HepG2 (cell line): ENCODE results near the gene RUSC1. TPM values are rescaled to one million over a fixed set of nuclear protein-coding genes. Genes with fewer than 3 reads are reported as not detected.
A peak's percentile ranks its signal among the peaks of the same experiment; 100 is the strongest.

ENCODE experiments used
- AFF4 ChIP-seq: sonication (generic); formaldehyde crosslinking; IDR thresholded peaks from 2 replicates; pipeline ENCODE4 v1.4.0; 2020; ENCODE audit warnings: missing genetic modification reagents
- CBX1 ChIP-seq: IDR thresholded peaks from one replicate; pipeline ENCODE4 v1.6.1; 2016; ENCODE audit warnings: antibody characterized with exemption, low read depth
- DRAP1 ChIP-seq: IDR thresholded peaks from 2 replicates; pipeline ENCODE4 v1.6.1; 2016; ENCODE audit warnings: missing genetic modification reagents, missing compliant biosample characterization
- HDAC2 ChIP-seq: sonication (generic); formaldehyde crosslinking; IDR thresholded peaks from 2 replicates; pipeline ENCODE4 v1.4.0; 2020; ENCODE audit warnings: missing genetic modification reagents
- LBX2 ChIP-seq: sonication (generic); formaldehyde crosslinking; IDR thresholded peaks from 2 replicates; pipeline ENCODE4 v1.5.0; 2020; ENCODE audit warnings: missing genetic modification reagents, mild to moderate bottlenecking, borderline replicate concordance
- LRRFIP1 ChIP-seq: sonication (generic); formaldehyde crosslinking; conservative IDR thresholded peaks from 2 replicates; pipeline ENCODE4 v1.4.0; 2020; ENCODE audit warnings: missing genetic modification reagents
- ONECUT2 ChIP-seq: sonication (generic); formaldehyde crosslinking; IDR thresholded peaks from 2 replicates; pipeline ENCODE4 v1.4.0; 2020; ENCODE audit warnings: missing genetic modification reagents
- SATB2 ChIP-seq: sonication (generic); formaldehyde crosslinking; IDR thresholded peaks from 2 replicates; pipeline ENCODE4 v1.5.0; 2020; ENCODE audit warnings: missing genetic modification reagents
- SOX6 ChIP-seq, 2 experiments: fragments of 450-650 bp in 1 of 2; sonication (generic) in 1 of 2; formaldehyde crosslinking in 1 of 2; IDR thresholded peaks; 2 replicates each; pipeline versions ENCODE4 v1.4.0 to v1.6.1; 2017 to 2020; ENCODE audit warnings: antibody characterized with exemption in 1 of 2, mild to moderate bottlenecking in 1 of 2, missing genetic modification reagents in 1 of 2
- SP2 ChIP-seq: sonication (generic); formaldehyde crosslinking; IDR thresholded peaks from 2 replicates; pipeline ENCODE4 v1.5.1; 2020; ENCODE audit warnings: mild to moderate bottlenecking, missing genetic modification reagents
- ZNF503 ChIP-seq: sonication (generic); formaldehyde crosslinking; IDR thresholded peaks from 2 replicates; pipeline ENCODE4 v1.4.0; 2020; ENCODE audit warnings: missing genetic modification reagents
- ZNF737 ChIP-seq: sonication (generic); formaldehyde crosslinking; IDR thresholded peaks from 2 replicates; pipeline ENCODE4 v1.5.0; 2020; ENCODE audit warnings: missing genetic modification reagents, mild to moderate bottlenecking, borderline replicate concordance
- ZNF761 ChIP-seq: sonication (generic); formaldehyde crosslinking; conservative IDR thresholded peaks from 2 replicates; pipeline ENCODE4 v1.4.0; 2020; ENCODE audit warnings: mild to moderate bottlenecking, missing genetic modification reagents
- ZNF780A ChIP-seq: sonication (generic); formaldehyde crosslinking; IDR thresholded peaks from 2 replicates; pipeline ENCODE4 v1.8.0; 2022; ENCODE audit warnings: mild to moderate bottlenecking, missing genetic modification reagents, moderate library complexity
- ZNF781 ChIP-seq: sonication (generic); formaldehyde crosslinking; IDR thresholded peaks from 2 replicates; pipeline ENCODE4 v1.5.1; 2020; ENCODE audit warnings: borderline replicate concordance, mild to moderate bottlenecking, missing genetic modification reagents; ENCODE audit errors: not compliant biosample characterization
- polyA plus RNA-seq, 8 experiments: library from polyadenylated mRNA; depleted of rRNA in 3 of 8; stranded (reverse) in 7 of 8; unstranded in 1 of 8; fragments of >200 nt; fragmentation: Illumina TruSeq in 4 of 8; extraction: Trizol in 4 of 8; gene quantifications; 2 replicates each; pipeline versions ENCODE4 v1.2.1 to v1.2.3, GENCODE V29; 2011 to 2016; ENCODE audit warnings: low read depth in 4 of 8, missing spikeins in 1 of 8, mixed read lengths in 1 of 8; ENCODE audit not compliant: insufficient read depth in 1 of 8
- total RNA-seq, 5 experiments: library from RNA; depleted of rRNA; stranded (reverse); fragments of >200 nt; fragmentation: Illumina TruSeq; extraction: Trizol; gene quantifications; 2 replicates each; pipeline ENCODE4 v1.2.3, GENCODE V29; 2016; ENCODE audit warnings: low read depth in 1 of 5

Gene RUSC1
- total and polyA plus RNA-seq, 2 of the 13 experiments (the other 11 are each of a cell fraction or from before 2014, with no cell fraction given), result 18.7 to 20.4 TPM

- no peak for TF ChIP-seq SOX6 (IDR thresholded peaks at IDR 0.05)
- TF ChIP-seq SOX6 (CRISPR knock-in tag; IDR thresholded peaks at IDR 0.05), result peak; percentile 47
- peak; percentile 36; the same call in 1 of the 2 replicates for TF ChIP-seq ZNF737 (CRISPR knock-in tag)
- TF ChIP-seq ONECUT2, result peak; percentile 50; the same call in 1 of the 2 replicates
- TF ChIP-seq HDAC2 (CRISPR knock-in tag), result peak; percentile 39; the same call in 1 of the 2 replicates
- TF ChIP-seq ZNF781 (CRISPR knock-in tag), result peak; percentile 61
- TF ChIP-seq SATB2 (CRISPR knock-in tag), result 0 out of 2 replicates have a peak, but pooled peaks have one; percentile 26
- 0 out of 2 replicates have a peak, but pooled peaks have one; percentile 18 for TF ChIP-seq LBX2 (CRISPR knock-in tag)
- peak; percentile 77 for TF ChIP-seq SP2 (CRISPR knock-in tag)
- no peak for TF ChIP-seq ZNF780A
- no peak for TF ChIP-seq LRRFIP1 (CRISPR knock-in tag)
- TF ChIP-seq ZNF761 (CRISPR knock-in tag), result 0 out of 2 replicates have a peak, but pooled peaks have one; percentile 23
- peak; percentile 58 for TF ChIP-seq CBX1
- TF ChIP-seq AFF4 (CRISPR knock-in tag), result peak; percentile 21; the same call in 1 of the 2 replicates
- TF ChIP-seq ZNF503 (CRISPR knock-in tag), result peak; percentile 62
- peak; percentile 96 for TF ChIP-seq DRAP1 (CRISPR knock-in tag)
These were observed 11.9 kb upstream of the RUSC1 start, which contains the start of gene FDPS (continued) for GRCh38 chr1:155308493-155309422.
